GM04503 (cell line): ENCODE measurements around the gene RYR2.
"Not testable (repeated sequence)": the region's sequence is repeated elsewhere in the genome, so short reads cannot be mapped to it uniquely, and the experiment has no call there.

Experiments
- DNase-seq: peaks from one replicate; pipeline ENCODE4 v3.0.0-alpha.2; 2012; ENCODE audit warnings: low read depth

RYR2 gene

GRCh38 chr1:237792149-237792548, 750.2 kb downstream of the RYR2 start:
- no peak for DNase-seq

GRCh38 chr1:237792726-237793125, 750.7 kb downstream of the RYR2 start:
- no peak for DNase-seq

- DNase-seq, result no peak
These were observed 752.1 kb downstream of the RYR2 start for GRCh38 chr1:237794071-237794470.

DNA sequence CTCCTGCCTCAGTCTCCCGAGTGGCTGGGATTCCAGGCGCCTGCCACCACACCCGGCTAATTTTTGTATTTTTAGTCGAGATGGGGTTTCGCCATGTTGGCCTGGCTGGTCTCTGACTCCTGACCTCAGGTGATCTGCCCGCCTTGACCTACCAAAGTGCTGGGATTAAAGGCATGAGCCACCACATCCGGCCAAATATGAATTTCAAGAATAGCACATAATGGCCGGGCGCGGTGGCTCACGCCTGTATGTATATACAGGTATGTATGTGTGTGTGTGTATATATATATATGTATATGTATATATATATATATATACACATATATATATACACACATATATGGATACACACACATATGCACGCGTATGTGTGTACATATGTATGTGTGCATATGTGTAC, 753.6 kb downstream of the RYR2 start:
- DNase-seq, result no peak

DNA sequence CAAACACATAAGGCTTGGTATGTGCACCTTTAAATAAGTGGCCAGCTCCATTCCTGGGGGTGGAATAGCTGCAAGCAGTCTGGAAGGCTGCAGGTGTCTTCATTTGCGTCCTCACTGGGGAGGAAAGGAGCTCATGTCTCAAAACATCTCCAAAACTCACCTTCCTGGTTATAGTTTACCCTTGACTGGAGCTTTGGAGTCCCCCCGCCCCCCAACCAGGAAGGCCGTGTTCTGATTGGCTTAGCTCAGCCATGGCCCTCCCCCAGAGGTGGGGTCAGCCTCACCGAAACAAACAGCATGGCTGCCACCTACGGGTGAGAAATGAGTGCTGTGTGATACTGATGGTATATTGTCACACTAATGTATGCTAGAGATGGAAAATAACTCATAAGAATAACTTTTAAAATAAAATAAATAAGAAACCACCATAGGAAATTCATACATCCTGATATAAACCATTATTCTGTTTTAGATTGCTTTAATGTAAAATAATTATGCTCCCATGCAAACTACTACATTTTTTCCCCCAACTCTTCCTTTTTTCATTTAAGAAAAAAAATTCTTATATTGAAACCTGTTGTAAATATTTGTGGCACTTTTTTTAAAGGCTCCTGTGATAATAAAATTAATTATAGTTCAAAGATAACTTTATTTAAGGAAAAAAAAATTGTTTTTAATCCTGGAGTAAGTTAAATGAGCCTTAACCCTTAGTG, 757.9 kb downstream of the RYR2 start:
- DNase-seq, result no peak

DNA sequence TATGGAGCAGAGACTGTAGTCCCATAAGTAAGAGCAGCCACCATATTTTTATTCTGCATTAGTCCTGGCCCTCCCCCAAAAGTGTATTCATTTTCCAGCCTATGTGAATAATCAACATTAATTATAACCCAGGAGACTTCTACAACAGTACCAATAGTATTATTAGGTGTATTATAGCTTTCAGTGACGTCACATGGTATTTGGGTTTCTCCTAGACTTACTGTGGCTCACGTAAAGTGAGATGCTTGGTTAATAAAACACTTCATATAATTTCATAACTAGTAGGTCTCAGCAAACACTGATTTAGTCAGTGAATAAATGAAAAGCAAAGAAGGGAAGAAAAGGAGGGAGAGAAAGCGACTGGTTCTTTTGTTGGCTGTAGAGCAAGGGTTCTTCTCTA, 762.5 kb downstream of the RYR2 start:
- DNase-seq, result no peak

GRCh38 chr1:237809099-237809498, 767.1 kb downstream of the RYR2 start:
- no peak for DNase-seq

- no peak for DNase-seq
These were observed 769.6 kb downstream of the RYR2 start for GRCh38 chr1:237811633-237812032.

DNA sequence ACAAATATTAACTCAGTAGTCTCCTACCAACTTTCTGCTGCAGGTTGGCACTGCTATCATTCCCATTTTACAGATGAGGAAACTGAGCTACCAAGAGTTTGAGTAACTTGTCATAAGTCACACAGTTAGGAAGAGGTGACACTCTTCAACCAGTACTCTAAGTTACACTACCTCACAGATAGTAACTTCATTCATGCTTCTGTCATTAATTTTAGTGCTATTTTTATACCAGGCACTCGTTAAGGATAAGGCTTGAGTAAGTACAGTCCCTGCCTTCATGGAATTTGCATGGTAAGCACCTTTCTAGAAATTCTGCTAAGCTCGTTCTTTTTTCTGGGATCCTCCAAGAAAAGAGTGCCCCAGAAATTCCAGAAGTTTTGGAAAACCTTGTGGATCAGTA, 770.1 kb downstream of the RYR2 start:
- DNase-seq, result no peak

DNA sequence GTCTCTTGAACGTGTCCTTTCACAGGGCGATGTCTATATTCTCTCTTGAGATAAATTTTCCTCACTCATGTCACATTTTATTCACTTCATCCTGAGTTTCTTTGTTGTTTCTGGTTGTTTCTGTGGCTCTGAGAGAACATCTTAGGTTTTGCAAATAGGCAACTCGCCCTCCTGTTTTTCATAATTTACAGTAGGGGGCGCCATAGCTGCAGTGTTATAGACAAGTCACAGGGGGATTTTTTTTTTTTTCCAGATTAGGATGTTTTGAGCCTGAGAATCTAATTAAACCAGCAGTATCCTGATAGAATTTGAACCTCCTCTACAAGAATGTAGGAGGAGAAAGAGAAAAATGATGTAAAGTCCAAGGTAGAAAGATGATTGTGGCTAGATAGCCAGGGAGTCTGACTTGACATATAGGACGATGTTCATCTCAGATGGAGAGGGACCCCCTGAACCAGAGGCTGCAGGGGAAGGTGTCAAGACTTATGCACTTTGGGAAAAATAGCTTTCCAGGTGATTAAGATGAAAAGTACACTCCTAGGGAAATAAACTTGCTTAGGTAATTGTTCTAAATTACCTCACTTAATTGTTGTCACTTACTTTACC, 772.4 kb downstream of the RYR2 start:
- no peak for DNase-seq

DNA sequence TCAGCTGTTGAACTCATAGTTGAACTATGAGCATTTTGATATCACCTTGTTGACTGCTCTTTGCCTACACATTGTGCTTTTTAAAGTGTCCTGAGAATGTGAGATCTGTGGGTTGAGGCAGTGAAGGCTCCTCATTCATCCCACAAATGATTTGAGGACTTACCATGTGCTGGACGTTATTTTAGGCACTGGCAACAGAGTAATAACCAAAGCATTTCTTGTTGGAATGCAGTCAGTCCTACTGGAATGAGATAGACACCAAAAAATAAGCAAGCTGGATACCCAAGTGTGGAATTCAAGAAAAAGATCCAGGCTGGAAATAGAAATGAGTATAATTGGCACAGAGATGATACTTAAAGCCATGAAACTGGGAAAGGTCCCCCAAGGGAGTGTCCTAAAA, 775.3 kb downstream of the RYR2 start:
- DNase-seq, result no peak

DNA sequence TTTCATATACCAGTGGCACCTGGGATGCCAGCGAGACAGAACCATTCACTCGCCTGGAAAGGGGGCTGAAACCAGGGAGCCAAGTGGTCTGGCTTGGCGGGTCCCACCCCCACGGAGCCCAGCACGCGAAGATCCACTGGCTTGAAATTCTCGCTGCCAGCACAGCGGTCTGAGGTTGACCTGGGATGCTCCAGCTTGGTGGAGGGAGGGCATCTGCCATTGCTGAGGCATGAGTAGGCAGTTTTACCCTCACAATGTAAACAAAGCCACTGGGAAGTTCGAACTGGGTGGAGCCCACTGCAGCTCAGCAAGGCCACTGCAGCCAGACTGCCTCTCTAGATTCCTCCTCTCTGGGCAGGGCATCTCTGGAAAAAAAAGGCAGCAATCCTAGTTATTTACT, 778.6 kb downstream of the RYR2 start:
- not testable (repeated sequence) for DNase-seq

DNA sequence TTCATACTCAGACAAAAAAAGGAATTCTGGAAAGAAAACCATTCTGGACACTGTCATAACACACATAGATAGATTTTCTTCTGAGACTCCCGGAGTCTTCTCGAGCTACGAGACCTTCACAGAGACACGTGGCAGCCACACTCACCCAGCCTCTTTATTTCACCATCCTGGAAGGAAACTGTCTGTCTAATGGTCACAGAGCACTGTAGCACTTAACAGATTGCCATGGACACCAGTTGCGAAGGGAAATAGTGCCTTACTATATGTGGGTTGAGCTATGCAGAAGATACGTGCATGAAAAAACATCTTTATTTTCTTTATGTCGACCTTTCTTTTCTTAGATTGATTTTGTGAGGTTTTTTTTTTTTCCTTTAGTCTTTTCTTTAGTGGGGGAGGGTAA, 790.9 kb downstream of the RYR2 start:
- no peak for DNase-seq

DNA sequence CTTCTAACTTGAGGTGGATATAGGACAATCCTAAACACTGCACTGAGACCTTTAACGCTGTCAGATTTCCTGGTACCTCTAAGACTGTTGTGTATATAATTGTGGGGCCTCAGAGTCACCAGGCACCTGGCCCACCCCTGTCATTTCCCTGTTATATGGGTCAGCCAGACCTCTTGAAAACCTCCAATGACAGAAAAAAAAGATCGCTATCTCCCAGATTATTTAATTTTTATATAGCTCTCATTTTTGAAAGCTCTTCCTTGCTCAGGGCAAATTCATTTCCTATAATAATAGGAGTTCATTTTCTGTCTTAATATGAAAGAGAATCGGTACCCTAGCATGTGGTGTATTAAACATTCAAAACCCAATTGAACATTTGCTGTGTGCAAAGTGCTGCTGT, 792.1 kb downstream of the RYR2 start:
- no peak for DNase-seq

DNA sequence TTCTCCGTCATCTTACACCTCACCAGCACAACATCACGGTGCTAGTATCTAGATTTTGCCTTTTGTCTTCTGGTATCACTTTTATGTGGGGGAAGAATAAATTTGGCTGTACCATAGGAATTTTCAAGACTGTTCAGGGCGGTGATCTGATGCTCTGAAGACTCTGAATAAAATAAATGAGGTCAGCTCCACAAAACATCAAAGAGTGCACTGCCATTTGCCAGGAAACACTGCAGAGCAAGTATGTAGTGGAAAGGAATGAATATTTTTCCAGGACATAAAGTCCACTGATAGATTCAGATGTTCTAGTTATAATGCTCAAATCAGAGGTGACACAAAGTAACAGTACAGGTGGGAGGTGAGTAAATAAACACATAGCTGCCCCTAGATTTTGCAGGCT, 792.5 kb downstream of the RYR2 start:
- DNase-seq, result no peak

DNA sequence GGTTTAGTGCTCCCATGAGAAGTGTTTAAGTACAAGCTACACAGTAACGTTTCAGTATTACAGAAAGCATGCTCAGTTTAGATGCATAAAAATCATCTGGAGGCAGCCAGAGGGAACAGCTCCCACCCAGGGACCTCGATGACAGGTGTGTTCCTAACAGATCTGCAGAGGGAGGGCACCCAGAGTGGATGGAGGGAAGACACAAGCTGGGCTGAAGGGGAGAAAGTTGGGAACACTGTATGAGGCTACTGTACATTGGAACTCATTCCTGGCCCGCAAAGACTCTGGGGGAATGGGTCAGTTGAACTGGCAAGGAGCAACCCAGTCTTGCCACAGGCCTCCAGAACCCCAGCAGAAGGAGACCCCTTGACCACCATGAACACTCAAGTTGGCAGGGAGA, 796.3 kb downstream of the RYR2 start:
- no peak for DNase-seq

DNA sequence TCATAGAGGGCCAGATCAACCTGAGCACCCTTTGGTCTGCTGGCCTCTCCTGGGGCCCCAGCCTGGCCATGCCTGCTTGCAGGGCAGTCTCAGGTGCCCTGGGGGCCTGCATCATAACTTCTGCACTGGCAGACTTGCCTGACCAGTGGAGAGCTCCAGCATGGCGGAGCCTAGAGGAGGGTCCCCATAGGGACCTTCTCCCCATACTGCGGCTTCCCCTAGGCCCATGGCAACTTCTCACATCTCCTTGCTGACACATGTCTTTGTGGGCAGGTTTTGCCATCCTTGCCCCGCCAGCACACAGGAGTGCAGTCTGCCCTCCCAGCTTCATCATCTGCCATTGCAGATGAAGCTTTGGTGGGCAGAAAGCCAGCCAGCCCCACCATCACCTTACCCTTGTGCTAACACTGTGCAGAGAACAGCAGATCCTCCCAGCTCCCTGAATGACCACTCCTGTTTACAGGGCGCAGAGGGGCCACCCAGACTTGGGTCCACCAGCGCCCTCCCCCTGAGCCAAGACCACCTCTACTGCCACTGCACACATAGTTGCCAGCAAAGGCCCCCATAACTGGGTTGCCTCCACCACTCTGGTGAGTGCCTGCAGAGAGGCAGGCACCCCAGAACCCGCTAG, 797.0 kb downstream of the RYR2 start:
- DNase-seq, result no peak

DNA sequence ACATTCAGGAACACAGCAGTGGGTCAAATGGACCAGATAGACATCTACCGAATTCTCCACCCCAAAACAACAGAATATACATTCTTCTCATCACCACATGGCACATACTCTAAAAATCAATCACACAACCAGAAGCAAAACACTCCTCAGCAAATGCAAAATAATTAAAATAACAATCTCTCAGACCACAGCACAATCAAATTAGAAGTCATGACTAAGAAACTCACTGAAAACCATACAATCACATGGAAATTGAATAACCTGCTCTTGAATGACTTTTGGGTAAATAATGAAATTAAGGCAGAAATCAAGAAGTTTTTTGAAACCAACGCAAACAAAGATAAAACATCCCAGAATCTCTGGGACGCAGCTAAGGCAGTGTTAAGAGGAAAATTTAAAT, 799.5 kb downstream of the RYR2 start:
- no peak for DNase-seq

DNA sequence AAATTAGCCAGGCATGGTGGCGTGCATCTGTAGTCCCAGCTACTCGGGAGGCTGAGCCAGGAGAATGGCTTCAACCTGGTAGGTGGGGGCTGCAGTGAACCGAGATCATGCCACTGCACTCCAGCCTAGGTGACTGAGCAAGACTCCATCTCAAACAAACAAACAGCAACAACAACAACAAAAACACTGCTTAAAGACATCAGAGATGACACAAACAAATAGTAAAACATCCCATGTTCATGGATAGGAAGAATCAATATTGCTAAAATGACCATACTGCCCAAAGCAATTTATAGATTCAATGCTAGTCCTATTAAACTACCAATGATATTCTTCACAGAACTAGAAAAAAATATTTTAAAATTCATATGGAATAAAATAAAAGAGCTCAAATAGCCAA, 801.5 kb downstream of the RYR2 start:
- DNase-seq, result not testable (repeated sequence)

DNA sequence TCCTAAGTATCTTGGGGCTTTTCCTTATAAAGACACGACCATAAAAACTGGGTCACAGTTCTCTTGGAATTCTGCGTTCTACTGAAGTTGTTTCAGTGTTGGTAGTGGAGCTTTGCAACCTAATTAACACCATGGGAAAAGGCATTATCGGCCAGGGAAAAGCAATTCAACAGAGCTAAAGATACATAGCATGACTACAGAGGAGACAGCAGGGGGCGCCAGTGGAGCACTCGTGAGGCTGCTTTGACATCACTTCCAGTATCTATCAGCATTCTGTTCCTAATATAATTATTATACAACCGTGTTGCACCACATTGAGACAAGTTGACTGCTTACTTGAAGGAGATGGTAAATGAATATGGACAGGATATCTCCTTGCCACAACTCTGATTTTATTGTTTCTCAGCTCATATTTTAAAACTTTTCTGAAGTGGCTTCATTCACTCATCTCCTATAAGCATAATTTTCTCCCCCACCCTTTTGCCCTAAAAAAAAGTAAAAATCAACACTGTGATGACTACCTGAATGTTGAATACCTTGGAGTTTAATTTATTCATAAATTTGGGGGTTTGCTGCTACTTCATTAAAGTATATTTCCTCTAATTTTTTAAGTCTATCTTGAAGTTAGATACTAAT, 809.3 kb downstream of the RYR2 start:
- no peak for DNase-seq

DNA sequence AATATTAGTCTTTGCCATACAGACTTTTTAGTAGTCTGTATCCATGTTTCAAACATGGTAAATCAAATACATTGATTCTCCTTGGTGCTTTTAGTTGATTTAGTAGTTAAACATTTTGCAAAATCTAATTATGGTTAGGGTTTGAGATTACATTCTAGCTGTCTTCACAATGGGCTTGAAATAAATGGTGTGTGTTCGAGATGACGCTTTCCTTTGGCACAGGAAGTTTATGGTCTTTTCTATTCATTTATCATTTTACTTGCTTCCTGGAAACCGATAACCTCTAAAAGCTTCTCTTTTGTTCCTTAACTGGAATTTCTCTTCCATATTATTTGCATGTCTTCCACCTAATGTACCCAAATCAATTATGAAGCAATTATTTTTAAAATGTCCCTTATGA, 810.4 kb downstream of the RYR2 start:
- no peak for DNase-seq

DNA sequence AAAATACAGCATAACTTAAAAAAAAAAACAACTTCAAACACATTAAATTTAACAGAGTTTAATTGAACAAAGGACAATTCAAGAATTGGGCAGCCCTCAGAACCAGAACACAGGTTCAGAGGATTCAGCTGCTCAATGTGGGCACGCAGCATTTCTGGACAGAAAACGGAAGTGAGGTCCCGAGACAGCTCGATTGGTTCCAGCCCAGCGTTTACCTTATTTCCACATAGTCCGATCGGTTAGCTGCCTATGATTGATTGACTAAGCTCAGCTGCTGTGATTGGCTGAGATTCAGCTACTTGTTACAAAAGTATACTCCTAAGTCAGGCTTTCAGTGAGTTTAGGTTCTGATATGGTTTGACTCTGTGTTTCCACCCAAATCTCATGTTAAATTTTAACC, 815.5 kb downstream of the RYR2 start:
- no peak for DNase-seq

DNA sequence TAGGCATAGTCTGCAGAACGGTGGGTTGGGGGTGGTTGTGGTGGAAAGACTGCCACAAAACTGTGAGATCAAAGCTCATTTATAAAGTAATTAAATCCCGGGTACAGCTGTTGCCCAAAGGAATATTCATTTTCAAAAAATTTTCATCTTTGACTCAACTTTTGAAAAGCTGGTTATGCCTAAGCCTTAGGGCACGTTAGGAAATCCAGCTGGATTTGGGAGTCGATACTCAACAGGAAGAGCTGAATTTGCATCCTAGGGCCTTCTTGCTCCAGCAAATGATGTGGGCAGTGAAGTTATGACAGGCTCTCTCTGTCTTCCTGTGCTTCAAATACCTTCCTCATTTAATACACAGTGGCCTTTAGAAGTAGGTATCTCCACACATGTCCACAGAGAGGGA, 817.0 kb downstream of the RYR2 start:
- no peak for DNase-seq
